ENCODE measurements around the gene NTRK2.
A peak's percentile ranks its signal among the peaks of the same experiment; 100 is the strongest.

Gene NTRK2

GRCh38 chr9:84669288-84670137 lies at the start of gene NTRK2:
Gene NTRK2, plus strand, starts transcription at chr9:84669729. Its CDS starts 1,020 bp downstream, at chr9:84670749.
- peak; percentile 23 for DNase-seq

- DNase-seq, result no peak
Measured at GRCh38 chr9:84620338-84620737, 49.2 kb upstream of the NTRK2 start.

- DNase-seq, result no peak
Measured at GRCh38 chr9:84621811-84622210, 47.7 kb upstream of the NTRK2 start.

GRCh38 chr9:84622981-84623380 lies 46.5 kb upstream of the NTRK2 start:
- no peak for DNase-seq

- no peak for DNase-seq
Measured at GRCh38 chr9:84636436-84636835, 33.1 kb upstream of the NTRK2 start.

GRCh38 chr9:84642553-84643141 lies 26.9 kb upstream of the NTRK2 start:
- DNase-seq, result no peak

- no peak for DNase-seq
Measured at GRCh38 chr9:84647699-84648098, 21.8 kb upstream of the NTRK2 start.

GRCh38 chr9:84652496-84653120 lies 16.9 kb upstream of the NTRK2 start:
- no peak for DNase-seq

- DNase-seq, result no peak
Measured at GRCh38 chr9:84655447-84655846, 14.1 kb upstream of the NTRK2 start.

- DNase-seq, result no peak
Measured at GRCh38 chr9:84659313-84659712, 10.2 kb upstream of the NTRK2 start.

- no peak for DNase-seq
Measured at GRCh38 chr9:84659773-84660172, 9.8 kb upstream of the NTRK2 start.

GRCh38 chr9:84667571-84668195 lies 1.8 kb upstream of the NTRK2 start:
- DNase-seq, result peak; percentile 2

- peak; percentile 53 for DNase-seq
Measured at GRCh38 chr9:84668196-84669012, 1.1 kb upstream of the NTRK2 start.

- peak; percentile 2 for DNase-seq
Measured at GRCh38 chr9:84669013-84669287, 579 bp upstream of the NTRK2 start.

GRCh38 chr9:84670138-84671041 lies 861 bp downstream of the NTRK2 start:
- DNase-seq, result peak; percentile 2

GRCh38 chr9:84671586-84672521 lies 2.3 kb downstream of the NTRK2 start:
- no peak for DNase-seq

- DNase-seq, result no peak
Measured at GRCh38 chr9:84673806-84674205, 4.3 kb downstream of the NTRK2 start.

GRCh38 chr9:84677080-84677479 lies 7.6 kb downstream of the NTRK2 start:
- DNase-seq, result no peak

GRCh38 chr9:84679571-84679970 lies 10.0 kb downstream of the NTRK2 start:
- no peak for DNase-seq

- no peak for DNase-seq
Measured at GRCh38 chr9:84681516-84682285, 12.2 kb downstream of the NTRK2 start.
